Measurements from ENCODE around the gene SYNJ2. TPM values are rescaled to one million over a fixed set of nuclear protein-coding genes. Genes with fewer than 3 reads are reported as not detected.

The SYNJ2 gene
- total and polyA plus RNA-seq, 5 experiments from 2014 or later: 5.2 to 16.3 (median 8.5) TPM

- DNase-seq: no peak
- no peaks in the 10 kb centered on the region for H3K27me3 Mint-ChIP-seq
- no peak for ATAC-seq
- POLR2A ChIA-PET: interaction anchor here (0.6 kb wide), 1 partner anchor 25 kb away, joined by 4 read pairs; no protein-coding TSS in a partner anchor
- H3K36me3 Mint-ChIP-seq: peaks cover 0 to 2% (median 0%) of the 10 kb centered on the region in 3 donors
- H3K4me3 Mint-ChIP-seq: peak overlapping the region in 1 of 10 donors; percentile 27
- H3K4me1 Mint-ChIP-seq: peaks cover 52 to 73% (median 71%) of the 10 kb centered on the region in 4 donors
- H3K27ac Mint-ChIP-seq: peak overlapping the region in 6 of 10 donors; percentile 17 to 68 (median 40)
- no peaks in the 10 kb centered on the region for H3K9me3 Mint-ChIP-seq
These were observed 30.4 kb downstream of the SYNJ2 start for GRCh38 chr6:158011980-158012566.

- Mint-ChIP-seq H3K4me1 (peaks cover 40 to 60% (median 55%) of the 10 kb centered on the region in 4 donors), H3K27ac (peak overlapping the region in 4 of 10 donors; percentile 6 to 63 (median 39)), H3K36me3 (peaks cover 0 to 16% (median 0%) of the 10 kb centered on the region in 3 donors), H3K27me3 (no peaks in the 10 kb centered on the region), H3K9me3 (no peaks in the 10 kb centered on the region), H3K4me3 (peak overlapping the region in 1 of 10 donors; percentile 2)
- POLR2A ChIA-PET: interaction anchor here (1.0 kb wide), 1 partner anchor 11 kb away, joined by 3 read pairs; no protein-coding TSS in a partner anchor
- ATAC-seq (no peak), DNase-seq (no peak)
These were observed 32.3 kb downstream of the SYNJ2 start for GRCh38 chr6:158013904-158014504.

GRCh38 chr6:158014505-158015187 is 33.0 kb downstream of the SYNJ2 start:
- H3K36me3 Mint-ChIP-seq: peaks cover 0 to 19% (median 0%) of the 10 kb centered on the region in 3 donors
- peak overlapping the region in 3 of 10 donors; percentile 2 to 8 (median 6) for H3K4me3 Mint-ChIP-seq
- H3K9me3 Mint-ChIP-seq: no peaks in the 10 kb centered on the region
- DNase-seq (no peak), ATAC-seq (no peak)
- H3K27me3 Mint-ChIP-seq: no peaks in the 10 kb centered on the region
- peaks cover 34 to 55% (median 49%) of the 10 kb centered on the region in 4 donors for H3K4me1 Mint-ChIP-seq
- peak overlapping the region in 6 of 10 donors; percentile 18 to 85 (median 53) for H3K27ac Mint-ChIP-seq
- POLR2A ChIA-PET: no interaction called here

- peaks cover 0 to 23% (median 4%) of the 10 kb centered on the region in 3 donors for H3K36me3 Mint-ChIP-seq
- H3K27me3 Mint-ChIP-seq: no peaks in the 10 kb centered on the region
- ATAC-seq: no peak
- DNase-seq: no peak
- POLR2A ChIA-PET: no interaction called here
- peaks cover 34 to 50% (median 44%) of the 10 kb centered on the region in 4 donors for H3K4me1 Mint-ChIP-seq
- peak overlapping the region in 6 of 10 donors; percentile 18 to 85 (median 47) for H3K27ac Mint-ChIP-seq
- no peaks in the 10 kb centered on the region for H3K9me3 Mint-ChIP-seq
- no peak overlapping the region for H3K4me3 Mint-ChIP-seq
These were observed 33.5 kb downstream of the SYNJ2 start for GRCh38 chr6:158015188-158015506.

- Mint-ChIP-seq H3K27me3 (no peaks in the 10 kb centered on the region), H3K4me3 (no peak overlapping the region), H3K27ac (peak overlapping the region in 5 of 10 donors; percentile 39 to 77 (median 65)), H3K9me3 (no peaks in the 10 kb centered on the region), H3K36me3 (peaks cover 0 to 28% (median 7%) of the 10 kb centered on the region in 3 donors), H3K4me1 (peaks cover 23 to 35% (median 28%) of the 10 kb centered on the region in 4 donors)
- DNase-seq (no peak), ATAC-seq (no peak)
- POLR2A ChIA-PET: interaction anchor here (0.5 to 0.7 kb wide), 2 partner anchors 29 to 222 kb away, joined by 4 to 5 read pairs; no protein-coding TSS in a partner anchor
These were observed 35.1 kb downstream of the SYNJ2 start for GRCh38 chr6:158016571-158017383.

GRCh38 chr6:158017621-158018040 is 36.0 kb downstream of the SYNJ2 start:
- H3K27me3 Mint-ChIP-seq: no peaks in the 10 kb centered on the region
- peaks cover 19 to 28% (median 19%) of the 10 kb centered on the region in 4 donors for H3K4me1 Mint-ChIP-seq
- H3K4me3 Mint-ChIP-seq: no peak overlapping the region
- no peak for ATAC-seq
- H3K9me3 Mint-ChIP-seq: no peaks in the 10 kb centered on the region
- H3K27ac Mint-ChIP-seq: no peak overlapping the region
- no peak for DNase-seq
- H3K36me3 Mint-ChIP-seq: peaks cover 0 to 27% (median 7%) of the 10 kb centered on the region in 3 donors
- POLR2A ChIA-PET: interaction anchor here (0.7 kb wide), 1 partner anchor 28 kb away, joined by 5 read pairs; no protein-coding TSS in a partner anchor

- POLR2A ChIA-PET: no interaction called here
- no peak overlapping the region for H3K27ac Mint-ChIP-seq
- no peaks in the 10 kb centered on the region for H3K27me3 Mint-ChIP-seq
- no peaks in the 10 kb centered on the region for H3K9me3 Mint-ChIP-seq
- no peak overlapping the region for H3K4me3 Mint-ChIP-seq
- no peak for DNase-seq
- peaks cover 18 to 25% (median 20%) of the 10 kb centered on the region in 4 donors for H3K4me1 Mint-ChIP-seq
- peaks cover 0 to 27% (median 7%) of the 10 kb centered on the region in 3 donors for H3K36me3 Mint-ChIP-seq
- ATAC-seq: no peak
These were observed 36.5 kb downstream of the SYNJ2 start for GRCh38 chr6:158018041-158018771.

GRCh38 chr6:158018851-158019361 is 37.2 kb downstream of the SYNJ2 start:
- POLR2A ChIA-PET: no interaction called here
- Mint-ChIP-seq H3K27me3 (no peaks in the 10 kb centered on the region), H3K4me3 (no peak overlapping the region), H3K27ac (peak overlapping the region in 1 of 10 donors; percentile 20), H3K4me1 (peaks cover 14 to 19% (median 16%) of the 10 kb centered on the region in 4 donors), H3K9me3 (no peaks in the 10 kb centered on the region), H3K36me3 (peaks cover 0 to 27% (median 7%) of the 10 kb centered on the region in 3 donors)
- ATAC-seq (no peak), DNase-seq (no peak)

- no peaks in the 10 kb centered on the region for H3K9me3 Mint-ChIP-seq
- no peak overlapping the region for H3K4me3 Mint-ChIP-seq
- H3K27me3 Mint-ChIP-seq: no peaks in the 10 kb centered on the region
- H3K27ac Mint-ChIP-seq: no peak overlapping the region
- DNase-seq (no peak), ATAC-seq (no peak)
- POLR2A ChIA-PET: no interaction called here
- peaks cover 0 to 27% (median 7%) of the 10 kb centered on the region in 3 donors for H3K36me3 Mint-ChIP-seq
- H3K4me1 Mint-ChIP-seq: peaks cover 9 to 15% (median 11%) of the 10 kb centered on the region in 4 donors
These were observed 37.8 kb downstream of the SYNJ2 start for GRCh38 chr6:158019416-158019815.

GRCh38 chr6:158020272-158020711 is 38.6 kb downstream of the SYNJ2 start:
- no peak for ATAC-seq
- Mint-ChIP-seq H3K4me1 (peaks cover 1 to 10% (median 5%) of the 10 kb centered on the region in 4 donors), H3K36me3 (peaks cover 0 to 27% (median 7%) of the 10 kb centered on the region in 3 donors), H3K27ac (peak overlapping the region in 3 of 10 donors; percentile 6 to 62 (median 47)), H3K4me3 (no peak overlapping the region), H3K27me3 (no peaks in the 10 kb centered on the region), H3K9me3 (no peaks in the 10 kb centered on the region)
- no peak for DNase-seq
- POLR2A ChIA-PET: no interaction called here

- no peak for ATAC-seq
- Mint-ChIP-seq H3K36me3 (peaks cover 0 to 27% (median 7%) of the 10 kb centered on the region in 3 donors), H3K27ac (peak overlapping the region in 4 of 10 donors; percentile 9 to 80 (median 70)), H3K27me3 (no peaks in the 10 kb centered on the region), H3K4me1 (peaks cover 2 to 10% (median 7%) of the 10 kb centered on the region in 4 donors), H3K9me3 (no peaks in the 10 kb centered on the region), H3K4me3 (no peak overlapping the region)
- POLR2A ChIA-PET: interaction anchor here (1.6 kb wide), 1 partner anchor 11 kb away, joined by 5 read pairs; no protein-coding TSS in a partner anchor
- DNase-seq: no peak
These were observed 39.1 kb downstream of the SYNJ2 start for GRCh38 chr6:158020811-158021210.
